Measurements from ENCODE around the gene ANKDD1B. TPM values are rescaled to one million over a fixed set of nuclear protein-coding genes. Genes with fewer than 3 reads are reported as not detected.
"Not testable (repeated sequence)": the region's sequence is repeated elsewhere in the genome, so short reads cannot be mapped to it uniquely, and the experiment has no call there.

ANKDD1B gene
- total RNA-seq, 1 experiment from 2014 or later: 0.06 TPM

GRCh38 chr5:75660678-75661465 lies 49.6 kb downstream of the ANKDD1B start:
- no peak for DNase-seq (ENCODE audit: low read depth)

GRCh38 chr5:75662061-75662460 lies 50.8 kb downstream of the ANKDD1B start:
- no peak for DNase-seq (ENCODE audit: low read depth)

DNA sequence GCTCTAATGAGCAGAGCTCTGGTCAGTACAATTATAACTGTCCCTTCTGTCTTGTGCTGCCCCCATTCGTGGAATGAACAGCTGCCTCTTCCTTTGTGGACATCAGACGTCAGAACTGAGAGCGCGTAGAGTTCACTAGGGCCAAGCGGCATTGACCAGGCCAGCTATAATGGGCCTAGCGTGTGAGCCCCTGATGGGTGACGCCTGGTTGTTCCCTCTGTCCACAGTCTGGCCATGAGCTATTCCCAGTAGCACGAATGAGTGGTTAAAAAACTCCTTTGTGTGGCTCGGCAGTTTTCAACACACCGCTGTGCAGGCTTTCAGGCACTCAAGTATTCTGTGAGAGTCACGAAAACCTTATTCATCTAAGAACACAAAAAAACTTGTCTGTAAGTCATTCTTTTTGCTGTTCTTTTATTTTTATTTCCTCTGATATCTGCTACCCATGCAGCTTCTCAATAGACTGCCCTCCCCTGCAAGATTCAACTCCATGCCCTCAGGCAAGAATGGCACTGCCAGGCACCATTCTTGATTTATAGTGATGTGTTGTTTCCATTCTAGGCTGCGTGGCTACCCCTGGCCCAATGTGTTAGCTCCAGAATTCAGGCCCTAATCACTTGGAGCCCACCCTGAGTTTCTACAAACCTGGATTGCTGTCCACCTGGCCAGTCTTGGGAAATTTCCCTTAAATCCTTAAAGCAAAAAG lies 52.5 kb downstream of the ANKDD1B start:
- DNase-seq (ENCODE audit: low read depth): no peak

DNA sequence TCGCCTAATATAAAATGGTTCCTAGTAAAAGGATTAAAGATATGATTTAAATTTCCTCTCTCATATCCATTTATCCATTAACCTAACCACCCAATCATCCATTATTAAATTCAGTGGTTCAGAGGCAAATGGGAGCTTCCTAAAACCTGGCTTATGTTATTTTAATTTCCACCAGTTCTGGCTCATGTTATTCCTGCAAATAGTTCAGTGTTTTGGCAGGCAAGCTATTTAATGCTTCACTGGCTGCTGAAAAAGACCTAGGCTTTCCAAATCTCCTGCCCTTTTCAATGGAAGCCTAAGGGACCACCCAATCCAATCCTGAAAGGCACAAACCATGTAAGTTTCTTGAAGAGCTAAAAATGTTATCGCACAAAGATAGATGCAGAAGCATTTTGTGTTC lies 53.7 kb downstream of the ANKDD1B start:
- no peak for DNase-seq (ENCODE audit: low read depth)

- no peak for DNase-seq (ENCODE audit: low read depth)
Measured at GRCh38 chr5:75666801-75667200, 55.5 kb downstream of the ANKDD1B start.

DNA sequence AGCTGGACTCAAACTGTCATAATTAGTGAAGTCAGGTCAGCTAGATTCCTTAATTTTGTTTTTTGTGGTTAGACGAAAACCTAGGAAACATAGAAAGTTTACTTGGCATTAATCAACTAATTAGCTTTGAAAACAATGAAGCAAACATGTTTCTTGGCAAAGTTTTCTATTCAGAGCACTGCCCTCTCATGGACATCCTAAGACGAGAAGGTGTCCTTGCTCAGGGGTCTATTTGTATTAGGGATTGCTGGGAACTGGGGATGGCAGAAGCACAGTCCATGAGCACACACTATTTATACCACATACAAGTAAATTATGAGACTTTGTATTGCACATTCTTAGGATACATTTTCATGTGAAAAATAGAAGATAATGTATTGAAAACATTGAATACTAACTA lies 56.3 kb downstream of the ANKDD1B start:
- no peak for DNase-seq (ENCODE audit: low read depth)

DNA sequence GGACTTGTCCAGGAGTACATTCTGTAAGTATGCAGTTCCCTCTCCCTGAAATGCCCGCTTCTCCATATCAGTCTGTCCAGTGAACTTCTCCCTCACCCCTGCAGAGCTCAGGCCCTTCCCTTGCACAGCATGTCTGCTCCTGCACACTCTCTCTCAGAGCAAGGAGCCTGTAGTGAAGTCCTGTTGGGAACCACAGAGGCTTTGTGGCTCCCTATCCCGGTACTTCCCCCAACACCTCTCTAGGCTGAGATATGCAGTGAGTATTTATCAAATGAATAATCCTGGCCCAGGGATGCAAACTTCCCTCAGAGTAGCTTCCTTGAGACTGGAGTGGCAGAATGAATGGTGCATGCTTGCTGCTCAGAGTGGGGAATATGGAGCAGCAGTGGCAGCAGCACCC lies 57.2 kb downstream of the ANKDD1B start:
- no peak for DNase-seq (ENCODE audit: low read depth)

DNA sequence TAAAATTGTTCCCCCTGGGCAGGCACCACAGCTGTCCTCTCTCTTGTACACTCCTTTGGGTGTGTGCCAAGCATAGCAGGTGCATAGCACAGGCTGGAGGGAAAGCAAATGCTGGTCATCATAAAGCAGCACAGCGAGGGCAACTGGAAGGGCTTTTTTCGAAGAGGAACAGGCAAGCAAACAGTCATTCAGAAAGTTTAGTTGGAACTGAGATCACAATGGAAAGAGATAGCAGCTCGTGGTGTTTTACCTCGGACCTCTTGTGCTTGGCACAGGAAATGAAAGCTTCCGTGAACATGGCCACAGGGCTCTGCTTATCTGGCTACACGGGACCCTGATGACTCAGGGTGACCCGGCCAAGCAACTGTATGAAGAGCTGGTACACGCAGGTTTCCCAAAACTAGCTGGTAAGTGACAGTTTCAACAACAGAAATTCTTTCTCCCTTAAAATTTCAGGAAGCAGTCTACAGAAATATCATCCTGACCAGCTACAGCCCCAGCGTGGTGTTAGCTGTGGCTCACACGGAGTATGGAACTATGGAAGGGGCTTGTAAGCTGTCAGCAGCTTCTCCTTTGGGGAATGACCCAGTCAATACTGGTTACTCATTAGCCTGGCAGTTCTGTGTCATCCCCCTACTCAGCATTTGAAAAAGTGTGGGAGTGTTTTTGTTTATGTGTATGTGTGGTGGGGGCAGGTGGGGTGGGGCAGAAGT lies 57.9 kb downstream of the ANKDD1B start:
- DNase-seq (ENCODE audit: low read depth): peak; percentile 71

DNA sequence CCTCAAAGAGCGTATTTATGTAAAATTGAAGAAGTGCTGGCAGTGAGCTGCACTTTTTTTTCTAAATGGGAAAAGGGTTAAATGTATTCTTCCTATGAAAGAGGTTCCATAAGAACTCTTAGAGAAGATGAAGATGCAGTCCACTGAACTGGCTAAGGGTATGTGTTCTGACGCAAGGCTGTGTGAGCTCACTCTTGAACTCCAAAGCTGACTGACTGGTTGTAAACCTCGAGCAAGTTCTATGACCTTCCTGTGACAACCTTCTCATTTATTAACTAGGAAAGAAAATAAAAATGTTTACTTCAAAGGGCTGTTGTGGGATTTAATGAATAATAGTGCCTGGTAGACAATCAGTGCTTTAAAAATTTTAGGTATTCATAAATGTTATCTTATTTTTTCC lies 59.3 kb downstream of the ANKDD1B start:
- no peak for DNase-seq (ENCODE audit: low read depth)

DNA sequence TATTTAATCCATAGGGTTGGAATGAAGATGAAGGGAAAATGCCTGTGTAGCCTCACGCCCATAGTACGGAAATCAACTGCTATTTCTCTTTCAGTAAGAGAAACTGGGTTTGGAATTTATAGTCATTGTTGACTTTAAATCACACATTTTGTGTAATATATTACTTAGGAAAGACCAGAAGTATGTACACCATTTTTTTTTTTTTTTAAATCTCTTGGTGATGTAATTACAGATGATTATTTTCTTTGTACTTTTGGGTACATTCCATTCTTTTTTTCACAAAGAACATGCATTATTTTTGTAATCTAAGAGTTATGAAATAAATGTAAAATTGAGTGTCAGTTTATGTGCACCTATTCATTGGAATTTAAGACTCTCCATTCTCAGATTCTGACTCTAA lies 60.3 kb downstream of the ANKDD1B start:
- DNase-seq (ENCODE audit: low read depth): no peak

DNA sequence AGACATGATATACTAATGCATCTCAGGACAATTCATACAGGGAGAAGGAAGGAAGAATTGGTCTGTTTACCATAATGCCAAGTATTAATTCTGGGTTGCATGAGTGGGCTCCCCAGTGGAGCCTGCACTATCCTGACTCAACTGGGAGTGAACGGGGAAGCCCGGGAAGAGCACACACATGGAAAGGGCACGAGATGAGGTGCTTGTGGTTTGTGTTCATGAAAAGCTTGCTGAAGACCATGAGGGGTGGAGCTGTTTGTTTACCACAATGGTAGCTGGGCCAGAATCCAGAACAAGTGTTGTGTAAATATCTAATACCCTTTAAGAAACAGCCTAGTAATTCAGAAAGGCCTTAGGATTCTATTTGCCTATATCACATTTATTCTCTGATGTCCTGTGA lies 61.4 kb downstream of the ANKDD1B start:
- no peak for DNase-seq (ENCODE audit: low read depth)

DNA sequence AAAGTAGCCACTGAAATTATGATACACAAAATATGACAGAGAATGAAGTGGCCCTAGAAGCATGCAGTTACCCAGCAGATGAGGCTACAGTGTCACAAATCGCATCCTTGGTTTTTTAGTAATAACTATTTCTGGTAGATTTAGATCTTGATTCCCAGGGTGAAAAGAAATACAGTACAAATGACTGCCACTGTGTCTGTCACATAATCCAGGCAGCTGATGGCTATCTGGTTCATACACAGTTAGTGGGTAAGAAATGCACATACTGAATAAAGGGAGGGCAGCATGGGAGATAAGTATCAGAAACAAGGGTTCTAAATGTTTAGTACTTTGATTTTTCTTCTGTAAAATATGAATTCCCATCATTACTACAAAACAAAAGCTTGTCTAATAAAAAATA lies 64.5 kb downstream of the ANKDD1B start:
- DNase-seq (ENCODE audit: low read depth): no peak

DNA sequence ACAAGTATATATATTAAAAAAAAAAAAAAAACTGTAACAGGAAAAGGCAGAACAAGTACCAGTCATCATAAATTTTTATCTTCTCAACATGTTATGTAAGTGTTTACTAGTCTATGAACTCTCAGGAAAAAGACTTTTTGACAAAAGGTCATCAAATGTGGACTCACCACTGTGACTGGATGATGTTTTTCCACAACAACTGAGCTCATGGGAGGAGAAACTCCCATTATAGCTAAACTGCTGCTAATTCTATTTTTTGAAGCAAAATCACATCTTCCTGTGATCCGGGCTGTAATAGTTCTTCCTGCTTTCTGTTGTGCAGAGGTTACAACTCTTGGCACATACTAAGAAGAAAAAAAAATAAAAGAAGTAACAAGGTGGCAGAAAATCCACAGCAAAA lies 66.4 kb downstream of the ANKDD1B start:
- no peak for DNase-seq (ENCODE audit: low read depth)

GRCh38 chr5:75678155-75678554 lies 66.9 kb downstream of the ANKDD1B start:
- DNase-seq (ENCODE audit: low read depth): no peak

DNA sequence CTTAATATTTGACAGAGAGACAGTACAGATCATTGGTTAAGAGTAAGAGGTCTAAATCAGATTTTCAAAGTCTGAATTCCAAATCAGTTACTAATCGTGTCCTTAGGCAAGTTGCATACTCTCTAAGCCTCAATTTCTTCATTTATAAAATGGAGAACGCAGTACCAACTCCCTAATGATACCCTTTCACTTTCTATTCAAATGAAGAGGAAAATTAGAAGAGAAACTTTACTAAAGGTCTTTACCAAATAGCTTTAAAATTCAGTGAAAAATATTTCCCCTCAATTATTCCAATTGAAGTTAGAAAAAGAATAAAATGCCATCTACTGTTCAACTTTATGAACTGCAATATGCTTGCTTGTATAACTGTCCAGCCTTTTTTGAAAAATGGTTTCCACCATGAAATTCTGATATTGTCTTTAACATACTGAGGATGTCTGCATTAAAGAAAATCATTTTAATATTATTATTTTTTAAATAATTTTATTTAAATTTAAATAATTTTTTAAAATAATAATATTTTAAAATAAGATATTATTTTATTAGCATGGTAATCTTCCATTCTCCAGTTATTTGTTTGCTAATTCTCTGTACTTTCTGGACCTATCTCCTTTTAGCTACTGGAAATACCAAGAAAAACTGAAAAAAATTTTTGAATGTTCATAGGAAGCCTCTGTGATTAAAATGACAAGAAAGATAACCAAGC lies 70.0 kb downstream of the ANKDD1B start:
- DNase-seq (ENCODE audit: low read depth): no peak

- no peak for DNase-seq (ENCODE audit: low read depth)
Measured at GRCh38 chr5:75685141-75685540, 73.9 kb downstream of the ANKDD1B start.

DNA sequence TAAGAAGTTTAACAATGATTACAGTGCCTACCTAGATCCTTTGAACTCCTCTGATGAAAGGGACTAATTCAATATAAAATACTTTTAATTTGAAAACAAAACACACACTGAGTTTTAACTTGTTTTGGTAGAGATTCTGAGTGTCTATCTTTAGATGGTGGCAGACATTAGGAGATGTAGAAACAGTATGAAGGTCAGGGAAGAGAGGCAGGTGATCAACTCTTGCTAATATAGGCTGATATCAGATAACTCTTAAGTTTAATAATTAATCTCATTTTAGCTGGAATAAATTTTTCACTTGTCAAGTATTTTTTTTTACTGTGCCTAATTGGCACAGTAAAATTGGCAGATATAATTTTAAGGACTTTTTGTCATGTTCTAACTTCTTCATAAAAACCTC lies 75.2 kb downstream of the ANKDD1B start:
- DNase-seq (ENCODE audit: low read depth): no peak

- DNase-seq (ENCODE audit: low read depth): no peak
Measured at GRCh38 chr5:75690669-75691068, 79.4 kb downstream of the ANKDD1B start.

GRCh38 chr5:75694781-75695180 lies 83.5 kb downstream of the ANKDD1B start:
- DNase-seq (ENCODE audit: low read depth): no peak

- DNase-seq (ENCODE audit: low read depth): not testable (repeated sequence)
Measured at GRCh38 chr5:75695472-75696351, 84.5 kb downstream of the ANKDD1B start.

DNA sequence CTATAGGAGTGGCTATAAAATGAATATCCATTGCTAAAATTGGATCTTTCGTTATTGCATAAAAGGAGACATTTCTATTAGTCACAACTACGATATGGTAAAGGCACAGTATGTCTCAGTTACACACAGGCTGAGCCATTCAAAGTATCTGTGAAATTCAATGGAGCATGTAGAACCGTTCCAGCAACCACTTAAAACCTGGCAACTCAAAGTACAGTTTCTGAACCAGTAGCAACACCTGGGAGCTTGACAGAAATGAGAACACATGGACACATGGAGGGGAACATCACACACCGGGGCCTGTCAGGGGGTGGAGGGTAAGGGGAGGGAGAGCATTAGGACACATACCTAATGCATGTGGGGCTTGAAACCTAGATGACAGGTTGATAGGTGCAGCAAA lies 90.6 kb downstream of the ANKDD1B start:
- no peak for DNase-seq (ENCODE audit: low read depth)
